ENCODE results near the gene CPED1.

Gene CPED1

GRCh38 chr7:121271916-121272315 is 283.4 kb downstream of the CPED1 start:
- no peak for TF ChIP-seq TRIM28 (IDR thresholded peaks at IDR 0.05; ENCODE audit: borderline replicate concordance, low read length)
- TF ChIP-seq ZBTB17 (tag by site-specific recombination; IDR thresholded peaks at IDR 0.05) = no peak
- no peak for TF ChIP-seq ZNF324 (tag by site-specific recombination; IDR thresholded peaks at IDR 0.05)
- no peak for TF ChIP-seq HOXC10 (CRISPR knock-in tag; IDR thresholded peaks at IDR 0.05)
- TF ChIP-seq ZNF571 (tag by site-specific recombination; IDR thresholded peaks at IDR 0.05) = no peak
- no peak for TF ChIP-seq ZNF76 (tag by site-specific recombination; IDR thresholded peaks at IDR 0.05; ENCODE audit: borderline replicate concordance, low read depth)
- no peak for TF ChIP-seq ZNF274 (IDR thresholded peaks at IDR 0.05; ENCODE audit: low read length)
- TF ChIP-seq ZNF274 (tag by site-specific recombination; IDR thresholded peaks at IDR 0.05; ENCODE audit: borderline replicate concordance) = no peak
- no peak for TF ChIP-seq ZNF239 (tag by site-specific recombination; IDR thresholded peaks at IDR 0.05)
- no peak for TF ChIP-seq ZNF221 (tag by site-specific recombination; IDR thresholded peaks at IDR 0.05; ENCODE audit: borderline replicate concordance)
- TF ChIP-seq ZNF114 (tag by site-specific recombination; IDR thresholded peaks at IDR 0.05) = no peak
- no peak for TF ChIP-seq PRDM6 (tag by site-specific recombination; IDR thresholded peaks at IDR 0.05)
- no peak for TF ChIP-seq ZNF549 (tag by site-specific recombination; IDR thresholded peaks at IDR 0.05)
- TF ChIP-seq ZFHX2 (tag by site-specific recombination; conservative IDR thresholded peaks at IDR 0.05) = no peak
- TF ChIP-seq ZNF544 (tag by site-specific recombination; IDR thresholded peaks at IDR 0.05) = no peak
- TF ChIP-seq ZNF133 (tag by site-specific recombination; IDR thresholded peaks at IDR 0.05) = no peak
- TF ChIP-seq ZNF292 (tag by site-specific recombination; IDR thresholded peaks at IDR 0.05; ENCODE audit: borderline replicate concordance, low read depth) = no peak
- no peak for TF ChIP-seq ZSCAN16 (tag by site-specific recombination; IDR thresholded peaks at IDR 0.05)
- ChIA-PET CTCF (interaction anchor here (0.6 kb wide), 1 partner anchor 39 kb away, joined by 4 read pairs; no protein-coding TSS in a partner anchor), POLR2A (no interaction called here)
- no peaks in the 10 kb centered on the region for H3K9me3 ChIP-seq (ENCODE audit: control insufficient read depth, insufficient read depth, low read depth, low read length)
- H3K4me1 ChIP-seq (ENCODE audit: control insufficient read depth, insufficient read depth, low read length) = 0 out of 2 replicates have a peak, but pooled peaks cover 2% of the 10 kb centered on the region
- H3K36me3 ChIP-seq (ENCODE audit: control insufficient read depth in 2 of 2, insufficient read depth in 1 of 2, low read length in 2 of 2) = no peaks in the 10 kb centered on the region
- no peak overlapping the region for H3K27ac ChIP-seq (ENCODE audit: extremely low read depth, low read depth, low read length)
- no peak overlapping the region for H3K4me3 ChIP-seq (ENCODE audit: low read depth, low read length)

- Histone ChIP-seq H3K36me3 (ENCODE audit: control insufficient read depth in 2 of 2, insufficient read depth in 1 of 2, low read length in 2 of 2) (no peaks in the 10 kb centered on the region), H3K9me3 (ENCODE audit: control insufficient read depth, insufficient read depth, low read depth, low read length) (no peaks in the 10 kb centered on the region), H3K4me3 (ENCODE audit: low read depth, low read length) (no peak overlapping the region), H3K27ac (ENCODE audit: extremely low read depth, low read depth, low read length) (no peak overlapping the region), H3K4me1 (ENCODE audit: control insufficient read depth, insufficient read depth, low read length) (0 out of 2 replicates have a peak, but pooled peaks cover 2% of the 10 kb centered on the region)
- ChIA-PET CTCF (interaction anchor here (1.2 kb wide), 1 partner anchor 10 kb away, joined by 4 read pairs; no protein-coding TSS in a partner anchor), POLR2A (no interaction called here)
- TF ChIP-seq ZBTB11 (tag by site-specific recombination; conservative IDR thresholded peaks at IDR 0.05; ENCODE audit: low read depth) (no peak), ZFP3 (tag by site-specific recombination; IDR thresholded peaks at IDR 0.05; ENCODE audit: low read depth) (no peak), ZNF398 (tag by site-specific recombination; IDR thresholded peaks at IDR 0.05) (no peak), ZNF114 (tag by site-specific recombination; IDR thresholded peaks at IDR 0.05) (no peak), ZNF600 (tag by site-specific recombination; IDR thresholded peaks at IDR 0.05) (no peak), ZNF830 (tag by site-specific recombination; IDR thresholded peaks at IDR 0.05; ENCODE audit: low read depth) (no peak), ZNF544 (tag by site-specific recombination; IDR thresholded peaks at IDR 0.05) (no peak)
- TF ChIP-seq, protein P1, sequence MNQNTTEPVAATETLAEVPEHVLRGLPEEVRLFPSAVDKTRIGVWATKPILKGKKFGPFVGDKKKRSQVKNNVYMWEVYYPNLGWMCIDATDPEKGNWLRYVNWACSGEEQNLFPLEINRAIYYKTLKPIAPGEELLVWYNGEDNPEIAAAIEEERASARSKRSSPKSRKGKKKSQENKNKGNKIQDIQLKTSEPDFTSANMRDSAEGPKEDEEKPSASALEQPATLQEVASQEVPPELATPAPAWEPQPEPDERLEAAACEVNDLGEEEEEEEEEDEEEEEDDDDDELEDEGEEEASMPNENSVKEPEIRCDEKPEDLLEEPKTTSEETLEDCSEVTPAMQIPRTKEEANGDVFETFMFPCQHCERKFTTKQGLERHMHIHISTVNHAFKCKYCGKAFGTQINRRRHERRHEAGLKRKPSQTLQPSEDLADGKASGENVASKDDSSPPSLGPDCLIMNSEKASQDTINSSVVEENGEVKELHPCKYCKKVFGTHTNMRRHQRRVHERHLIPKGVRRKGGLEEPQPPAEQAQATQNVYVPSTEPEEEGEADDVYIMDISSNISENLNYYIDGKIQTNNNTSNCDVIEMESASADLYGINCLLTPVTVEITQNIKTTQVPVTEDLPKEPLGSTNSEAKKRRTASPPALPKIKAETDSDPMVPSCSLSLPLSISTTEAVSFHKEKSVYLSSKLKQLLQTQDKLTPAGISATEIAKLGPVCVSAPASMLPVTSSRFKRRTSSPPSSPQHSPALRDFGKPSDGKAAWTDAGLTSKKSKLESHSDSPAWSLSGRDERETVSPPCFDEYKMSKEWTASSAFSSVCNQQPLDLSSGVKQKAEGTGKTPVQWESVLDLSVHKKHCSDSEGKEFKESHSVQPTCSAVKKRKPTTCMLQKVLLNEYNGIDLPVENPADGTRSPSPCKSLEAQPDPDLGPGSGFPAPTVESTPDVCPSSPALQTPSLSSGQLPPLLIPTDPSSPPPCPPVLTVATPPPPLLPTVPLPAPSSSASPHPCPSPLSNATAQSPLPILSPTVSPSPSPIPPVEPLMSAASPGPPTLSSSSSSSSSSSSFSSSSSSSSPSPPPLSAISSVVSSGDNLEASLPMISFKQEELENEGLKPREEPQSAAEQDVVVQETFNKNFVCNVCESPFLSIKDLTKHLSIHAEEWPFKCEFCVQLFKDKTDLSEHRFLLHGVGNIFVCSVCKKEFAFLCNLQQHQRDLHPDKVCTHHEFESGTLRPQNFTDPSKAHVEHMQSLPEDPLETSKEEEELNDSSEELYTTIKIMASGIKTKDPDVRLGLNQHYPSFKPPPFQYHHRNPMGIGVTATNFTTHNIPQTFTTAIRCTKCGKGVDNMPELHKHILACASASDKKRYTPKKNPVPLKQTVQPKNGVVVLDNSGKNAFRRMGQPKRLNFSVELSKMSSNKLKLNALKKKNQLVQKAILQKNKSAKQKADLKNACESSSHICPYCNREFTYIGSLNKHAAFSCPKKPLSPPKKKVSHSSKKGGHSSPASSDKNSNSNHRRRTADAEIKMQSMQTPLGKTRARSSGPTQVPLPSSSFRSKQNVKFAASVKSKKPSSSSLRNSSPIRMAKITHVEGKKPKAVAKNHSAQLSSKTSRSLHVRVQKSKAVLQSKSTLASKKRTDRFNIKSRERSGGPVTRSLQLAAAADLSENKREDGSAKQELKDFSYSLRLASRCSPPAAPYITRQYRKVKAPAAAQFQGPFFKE (tag by site-specific recombination; IDR thresholded peaks at IDR 0.05; ENCODE audit: borderline replicate concordance) = no peak
Observed at GRCh38 chr7:121272676-121273075, 284.2 kb downstream of the CPED1 start.
